NCI-H69 (cell line): Measurements from ENCODE around the gene FUS.
"Not testable (repeated sequence)": the region's sequence is repeated elsewhere in the genome, so short reads cannot be mapped to it uniquely, and the experiment has no call there.

Experiments used
- DNase-seq: peaks from one replicate; lab custom pipeline; 2025; lab: John Stamatoyannopoulos, UW

Gene FUS

GRCh38 chr16:31143694-31144148, 36.2 kb upstream of the FUS start:
- DNase-seq = no peak

GRCh38 chr16:31144418-31144817, 35.5 kb upstream of the FUS start:
- DNase-seq = not testable (repeated sequence)

- peak; percentile 45 for DNase-seq
Observed at GRCh38 chr16:31145398-31145990, 34.4 kb upstream of the FUS start.

- DNase-seq = no peak
Observed at GRCh38 chr16:31147574-31147973, 32.4 kb upstream of the FUS start.

GRCh38 chr16:31148281-31148728, 31.6 kb upstream of the FUS start:
- peak; percentile 67 for DNase-seq

GRCh38 chr16:31148896-31149295, 31.0 kb upstream of the FUS start:
- no peak for DNase-seq

GRCh38 chr16:31149332-31149731, 30.6 kb upstream of the FUS start:
- DNase-seq = no peak

- DNase-seq = no peak
Observed at GRCh38 chr16:31149894-31150890, 29.7 kb upstream of the FUS start, which contains the start of gene PRSS36. Gene PRSS36, minus strand, starts transcription at chr16:31150066. Its CDS starts 31 bp downstream, at chr16:31150035.

GRCh38 chr16:31150976-31151375, 29.0 kb upstream of the FUS start:
- DNase-seq = not testable (repeated sequence)

- peak; percentile 38 for DNase-seq
Observed at GRCh38 chr16:31157136-31157535, 22.8 kb upstream of the FUS start.

GRCh38 chr16:31167315-31167714, 12.6 kb upstream of the FUS start:
- DNase-seq = no peak

GRCh38 chr16:31168848-31169247, 11.1 kb upstream of the FUS start:
- DNase-seq = no peak

- peak; percentile 74 for DNase-seq
Observed at GRCh38 chr16:31170048-31170447, 9.9 kb upstream of the FUS start.

- DNase-seq = no peak
Observed at GRCh38 chr16:31177136-31177535, 2.8 kb upstream of the FUS start.

- no peak for DNase-seq
Observed at GRCh38 chr16:31179219-31179746, 656 bp upstream of the FUS start.

- DNase-seq = peak; percentile 69
Observed at GRCh38 chr16:31181102-31181830, 1.3 kb downstream of the FUS start.

- no peak for DNase-seq
Observed at GRCh38 chr16:31182391-31182790, 2.5 kb downstream of the FUS start.

- no peak for DNase-seq
Observed at GRCh38 chr16:31183432-31184428, 3.8 kb downstream of the FUS start.

GRCh38 chr16:31184888-31185287, 4.9 kb downstream of the FUS start:
- DNase-seq = no peak

GRCh38 chr16:31185339-31185738, 5.4 kb downstream of the FUS start:
- no peak for DNase-seq

GRCh38 chr16:31186176-31186575, 6.2 kb downstream of the FUS start:
- no peak for DNase-seq
